CD4-positive, alpha-beta T cell treated with Interleukin-1 beta for 1 hour (primary cell): ENCODE results near the gene GUCA2A.
"Not testable (repeated sequence)": the region's sequence is repeated elsewhere in the genome, so short reads cannot be mapped to it uniquely, and the experiment has no call there.

ENCODE experiments used
- DNase-seq, 2 donors: peaks; one replicate each; pipeline ENCODE4 v3.0.0-alpha.2; 2020 to 2022

The GUCA2A gene

GRCh38 chr1:42164551-42165420 is at the start of gene GUCA2A:
Gene GUCA2A (minus strand): TSS chr1:42164745. CDS start chr1:42164712, 33 bp downstream.
- no peak for DNase-seq

GRCh38 chr1:42211224-42211623 is 46.7 kb upstream of the GUCA2A start:
- DNase-seq = no peak

GRCh38 chr1:42210421-42211133 is 46.0 kb upstream of the GUCA2A start:
- DNase-seq = no peak

GRCh38 chr1:42209526-42210251 is 45.1 kb upstream of the GUCA2A start:
- no peak for DNase-seq

- not testable (repeated sequence) for DNase-seq
Measured at GRCh38 chr1:42206930-42207329, 42.4 kb upstream of the GUCA2A start.

- DNase-seq = no peak
Measured at GRCh38 chr1:42206164-42206563, 41.6 kb upstream of the GUCA2A start.

- no peak for DNase-seq
Measured at GRCh38 chr1:42201986-42202385, 37.4 kb upstream of the GUCA2A start.

- DNase-seq = no peak
Measured at GRCh38 chr1:42198251-42198650, 33.7 kb upstream of the GUCA2A start.

GRCh38 chr1:42195841-42196240 is 31.3 kb upstream of the GUCA2A start:
- no peak for DNase-seq

GRCh38 chr1:42192106-42192505 is 27.6 kb upstream of the GUCA2A start:
- DNase-seq = no peak

- no peak for DNase-seq
Measured at GRCh38 chr1:42191319-42191718, 26.8 kb upstream of the GUCA2A start.

- no peak for DNase-seq
Measured at GRCh38 chr1:42189931-42190853, 25.6 kb upstream of the GUCA2A start.

- DNase-seq = no peak
Measured at GRCh38 chr1:42186152-42186551, 21.6 kb upstream of the GUCA2A start.

GRCh38 chr1:42184616-42185015 is 20.1 kb upstream of the GUCA2A start:
- DNase-seq = no peak

GRCh38 chr1:42183957-42184268 is 19.4 kb upstream of the GUCA2A start:
- no peak for DNase-seq

GRCh38 chr1:42183210-42183956 is 18.8 kb upstream of the GUCA2A start:
- no peak for DNase-seq

- no peak for DNase-seq
Measured at GRCh38 chr1:42181687-42182086, 17.1 kb upstream of the GUCA2A start.

- no peak for DNase-seq
Measured at GRCh38 chr1:42179900-42180329, 15.4 kb upstream of the GUCA2A start.

- DNase-seq = no peak
Measured at GRCh38 chr1:42179275-42179674, 14.7 kb upstream of the GUCA2A start.

- DNase-seq = no peak
Measured at GRCh38 chr1:42178249-42178648, 13.7 kb upstream of the GUCA2A start.

GRCh38 chr1:42177541-42177981 is 13.0 kb upstream of the GUCA2A start:
- no peak for DNase-seq
